Astrocyte of the hippocampus (primary cell): ENCODE measurements around the gene KLRB1.
"Not testable (repeated sequence)": the region's sequence is repeated elsewhere in the genome, so short reads cannot be mapped to it uniquely, and the experiment has no call there.

Source experiments
- DNase-seq: peaks from one replicate; pipeline ENCODE4 v3.0.0; 2011; ENCODE audit warnings: low read depth, low spot score

The KLRB1 gene

GRCh38 chr12:9607716-9608115, at the start of gene KLRB1:
Gene KLRB1 (minus strand): TSS chr12:9607916. CDS start chr12:9607839, 77 bp downstream.
- no peak for DNase-seq

- DNase-seq, result peak; percentile 58
Measured at GRCh38 chr12:9651265-9651729, 43.6 kb upstream of the KLRB1 start.

- no peak for DNase-seq
Measured at GRCh38 chr12:9650151-9650576, 42.4 kb upstream of the KLRB1 start.

GRCh38 chr12:9649532-9649940, 41.8 kb upstream of the KLRB1 start:
- no peak for DNase-seq

GRCh38 chr12:9648701-9649531, 41.2 kb upstream of the KLRB1 start:
- DNase-seq, result no peak

- DNase-seq, result peak; percentile 87
Measured at GRCh38 chr12:9647825-9648700, 40.3 kb upstream of the KLRB1 start.

GRCh38 chr12:9646794-9647781, 39.4 kb upstream of the KLRB1 start:
- peak; percentile 32 for DNase-seq

- not testable (repeated sequence) for DNase-seq
Measured at GRCh38 chr12:9644985-9645551, 37.4 kb upstream of the KLRB1 start.

- no peak for DNase-seq
Measured at GRCh38 chr12:9643266-9643660, 35.5 kb upstream of the KLRB1 start.

GRCh38 chr12:9642606-9643265, 35.0 kb upstream of the KLRB1 start:
- no peak for DNase-seq

GRCh38 chr12:9640024-9640423, 32.3 kb upstream of the KLRB1 start:
- no peak for DNase-seq

- no peak for DNase-seq
Measured at GRCh38 chr12:9636851-9637206, 29.1 kb upstream of the KLRB1 start.

GRCh38 chr12:9636150-9636850, 28.6 kb upstream of the KLRB1 start:
- no peak for DNase-seq

- DNase-seq, result no peak
Measured at GRCh38 chr12:9634969-9635754, 27.4 kb upstream of the KLRB1 start.

- DNase-seq, result peak; percentile 72
Measured at GRCh38 chr12:9634177-9634803, 26.6 kb upstream of the KLRB1 start.

- no peak for DNase-seq
Measured at GRCh38 chr12:9632766-9633165, 25.1 kb upstream of the KLRB1 start.

GRCh38 chr12:9626821-9627220, 19.1 kb upstream of the KLRB1 start:
- no peak for DNase-seq

- peak; percentile 51 for DNase-seq
Measured at GRCh38 chr12:9626291-9626690, 18.6 kb upstream of the KLRB1 start.
